HepG2 (cell line): ENCODE measurements around the gene BTBD1. TPM values are rescaled to one million over a fixed set of nuclear protein-coding genes. Genes with fewer than 3 reads are reported as not detected.

Experiments used
- AKNA ChIP-seq: sonication (generic); formaldehyde crosslinking; IDR thresholded peaks from 2 replicates; pipeline ENCODE4 v1.4.0; 2020; ENCODE audit warnings: missing genetic modification reagents, borderline replicate concordance
- HDAC6 ChIP-seq: fragments of 200-600 bp; sonication (generic); IDR thresholded peaks from 2 replicates; pipeline ENCODE4 v1.7.0; 2017; ENCODE audit warnings: mild to moderate bottlenecking, antibody characterized with exemption, low read length, low read depth
- HNF4G ChIP-seq, 2 experiments: sonication (generic) in 1 of 2; formaldehyde crosslinking in 1 of 2; IDR thresholded peaks; 2 replicates each; pipeline versions ENCODE4 v1.4.0 to v1.6.1; 2011 to 2020; ENCODE audit warnings: borderline replicate concordance in 2 of 2, low read depth in 2 of 2, mild to moderate bottlenecking in 2 of 2, low read length in 1 of 2, missing genetic modification reagents in 1 of 2, moderate library complexity in 1 of 2
- MED13 ChIP-seq: sonication (generic); formaldehyde crosslinking; IDR thresholded peaks from 2 replicates; pipeline ENCODE4 v1.5.0; 2020; ENCODE audit warnings: missing genetic modification reagents
- MZF1 ChIP-seq: sonication (generic); formaldehyde crosslinking; IDR thresholded peaks from 2 replicates; pipeline ENCODE4 v1.8.1; 2023; ENCODE audit warnings: mild to moderate bottlenecking, missing genetic modification reagents, borderline replicate concordance
- POLR2AphosphoS2 ChIP-seq: IDR thresholded peaks from 2 replicates; pipeline ENCODE4 v1.6.1; 2011; ENCODE audit warnings: low read depth, low read length, improper control_type of control experiment
- TOPORS ChIP-seq: sonication (generic); formaldehyde crosslinking; IDR thresholded peaks from 2 replicates; pipeline ENCODE4 v1.8.0; 2023; ENCODE audit warnings: mild to moderate bottlenecking, missing genetic modification reagents
- ZFAT ChIP-seq: sonication (generic); formaldehyde crosslinking; conservative IDR thresholded peaks from 2 replicates; pipeline ENCODE4 v1.8.1; 2023; ENCODE audit warnings: missing genetic modification reagents, inconsistent platforms
- ZFP36 ChIP-seq: fragments of 150-350 bp; IDR thresholded peaks from 2 replicates; pipeline ENCODE4 v1.6.1; 2018; ENCODE audit warnings: borderline replicate concordance, low read length, low read depth; ENCODE audit not compliant: partially characterized antibody
- ZNF318 ChIP-seq: sonication (generic); formaldehyde crosslinking; IDR thresholded peaks from 2 replicates; pipeline ENCODE4 v1.4.0; 2020; ENCODE audit warnings: mild to moderate bottlenecking, missing genetic modification reagents
- ZNF607 ChIP-seq: sonication (generic); formaldehyde crosslinking; IDR thresholded peaks from 2 replicates; pipeline ENCODE4 v1.5.1; 2020; ENCODE audit warnings: missing genetic modification reagents, mild to moderate bottlenecking, borderline replicate concordance
- ZNF616 ChIP-seq: sonication (generic); formaldehyde crosslinking; IDR thresholded peaks from 2 replicates; pipeline ENCODE4 v1.5.0; 2020; ENCODE audit warnings: low read depth, mild to moderate bottlenecking, missing genetic modification reagents
- ZNF709 ChIP-seq: sonication (generic); formaldehyde crosslinking; IDR thresholded peaks from 2 replicates; pipeline ENCODE4 v1.5.0; 2020; ENCODE audit warnings: mild to moderate bottlenecking, missing genetic modification reagents
- ZNF737 ChIP-seq: sonication (generic); formaldehyde crosslinking; IDR thresholded peaks from 2 replicates; pipeline ENCODE4 v1.5.0; 2020; ENCODE audit warnings: missing genetic modification reagents, mild to moderate bottlenecking, borderline replicate concordance
- ZNF780A ChIP-seq: sonication (generic); formaldehyde crosslinking; IDR thresholded peaks from 2 replicates; pipeline ENCODE4 v1.8.0; 2022; ENCODE audit warnings: mild to moderate bottlenecking, missing genetic modification reagents, moderate library complexity
- polyA plus RNA-seq, 8 experiments: library from polyadenylated mRNA; depleted of rRNA in 3 of 8; stranded (reverse) in 7 of 8; unstranded in 1 of 8; fragments of >200 nt; fragmentation: Illumina TruSeq in 4 of 8; extraction: Trizol in 4 of 8; gene quantifications; 2 replicates each; pipeline versions ENCODE4 v1.2.1 to v1.2.3, GENCODE V29; 2011 to 2016; ENCODE audit warnings: low read depth in 4 of 8, missing spikeins in 1 of 8, mixed read lengths in 1 of 8; ENCODE audit not compliant: insufficient read depth in 1 of 8
- total RNA-seq, 5 experiments: library from RNA; depleted of rRNA; stranded (reverse); fragments of >200 nt; fragmentation: Illumina TruSeq; extraction: Trizol; gene quantifications; 2 replicates each; pipeline ENCODE4 v1.2.3, GENCODE V29; 2016; ENCODE audit warnings: low read depth in 1 of 5

The BTBD1 gene
- total and polyA plus RNA-seq, 2 of the 13 experiments (the other 11 are each of a cell fraction or from before 2014, with no cell fraction given), result 32.1 to 53.9 TPM

- TF ChIP-seq HNF4G (IDR thresholded peaks at IDR 0.05; ENCODE audit: borderline replicate concordance, low read depth, low read length) (no peak), HNF4G (CRISPR knock-in tag; IDR thresholded peaks at IDR 0.05; ENCODE audit: borderline replicate concordance, low read depth) (no peak), ZNF737 (CRISPR knock-in tag) (no peak), TOPORS (no peak), ZFAT (no peak; the same call in 1 of the 2 replicates), HDAC6 (no peak), POLR2AphosphoS2 (no peak), ZNF780A (CRISPR knock-in tag) (0 out of 2 replicates have a peak, but pooled peaks have one; percentile 70), ZNF607 (CRISPR knock-in tag) (peak; percentile 84), ZFP36 (no peak), AKNA (CRISPR knock-in tag) (no peak; the same call in 1 of the 2 replicates), ZNF709 (CRISPR knock-in tag) (0 out of 2 replicates have a peak, but pooled peaks have one; percentile 67), MED13 (CRISPR knock-in tag) (peak; percentile 86), ZNF616 (CRISPR knock-in tag) (peak; percentile 54; the same call in 1 of the 2 replicates), ZNF318 (CRISPR knock-in tag) (no peak; the same call in 1 of the 2 replicates), MZF1 (CRISPR knock-in tag) (peak; percentile 78; the same call in 1 of the 2 replicates)
These were observed 55.6 kb downstream of the BTBD1 start, which contains the start of gene C15orf40 (continued) for GRCh38 chr15:83011271-83012075.
